K562 (cell line): ENCODE data around the gene FUT8. TPM values are rescaled to one million over a fixed set of nuclear protein-coding genes. Genes with fewer than 3 reads are reported as not detected.

Experiments
- ATAC-seq: fragments of 200-7000 bp; cut with Tn5 transposase; 3 replicates; pipeline ENCODE4 v1.9.1; 2020; ENCODE audit warnings: moderate library complexity
- BruUV-seq: library from RNA; stranded (reverse); fragments of 400-500 nt; replicated peaks from 2 replicates; lab custom pipeline; 2021; lab: Mats Ljungman, UMichigan
- CTCF ChIA-PET: fragments of 300-600 bp; formaldehyde crosslinking; extraction: SDS; loops from one replicate; lab custom pipeline; 2021; ENCODE audit warnings: low intra/inter-chr PET ratio; lab: Yijun Ruan, JAX
- POLR2A ChIA-PET: fragments of 300-600, 350-650 bp; sonication (Branson Sonifier 250); formaldehyde crosslinking; extraction: SDS; loops from one replicate; lab custom pipeline; 2021; ENCODE audit warnings: antibody characterized with exemption, inconsistent platforms; lab: Yijun Ruan, JAX
- DNase-seq, 4 experiments: peaks; one replicate each; pipeline versions ENCODE4 v3.0.0 to v3.0.0-alpha.2; 2011 to 2018; ENCODE audit warnings: low spot score in 3 of 4, mixed read lengths in 3 of 4; ENCODE audit errors: extremely low read depth in 1 of 4
- FAIRE-seq: peaks from 2 replicates; lab custom pipeline; 2011; peaks lifted over from hg19 to GRCh38; lab: Jason Lieb, UNC
- H2AFZ ChIP-seq: 2 replicates; pipeline ENCODE4 v1.6.0; 2011; ENCODE audit warnings: low read depth, low read length, control low read depth, inconsistent platforms
- H3K27ac ChIP-seq: fragments of 200-600 bp; 3 replicates; pipeline ENCODE4 v1.8.0; 2011; ENCODE audit warnings: low read depth, mild to moderate bottlenecking, control low read depth, inconsistent platforms, low read length, moderate library complexity, mixed read lengths; ENCODE audit errors: extremely low read depth
- H3K27me3 ChIP-seq, 2 experiments: fragments of 300-600 bp in 1 of 2; 2 replicates in 1 of 2; 3 replicates in 1 of 2; pipeline versions ENCODE4 v1.6.0 to v1.8.0; 2011; ENCODE audit warnings: inconsistent platforms in 2 of 2, low read length in 2 of 2, mild to moderate bottlenecking in 1 of 2, mixed read lengths in 1 of 2, moderate library complexity in 1 of 2; ENCODE audit not compliant: control insufficient read depth in 2 of 2, insufficient read depth in 2 of 2
- H3K36me3 ChIP-seq: fragments of 300-600 bp; 3 replicates; pipeline ENCODE4 v1.8.0; 2011; ENCODE audit warnings: mild to moderate bottlenecking, low read length, inconsistent platforms; ENCODE audit not compliant: control insufficient read depth, insufficient read depth
- H3K4me1 ChIP-seq, 2 experiments: fragments of 200-600 bp in 1 of 2; replicated peaks in 1 of 2; 2 replicates in 1 of 2; 3 replicates in 1 of 2; pipeline versions ENCODE4 v1.5.1 to v1.8.0; 2011; ENCODE audit warnings: inconsistent platforms in 2 of 2, low read length in 2 of 2, mild to moderate bottlenecking in 1 of 2, mixed read lengths in 1 of 2, moderate library complexity in 1 of 2; ENCODE audit not compliant: control insufficient read depth in 2 of 2, insufficient read depth in 2 of 2
- H3K4me2 ChIP-seq: 2 replicates; pipeline ENCODE4 v1.6.1; 2011; ENCODE audit warnings: low read length, control low read depth, inconsistent platforms, mixed read lengths; ENCODE audit not compliant: insufficient read depth
- H3K4me3 ChIP-seq: fragments of 200-600 bp; sonication (generic), shearing (Covaris generic); 2 replicates; pipeline ENCODE4 v1.5.1; 2016; ENCODE audit warnings: control low read depth, inconsistent platforms
- H3K79me2 ChIP-seq: fragments of 200-600 bp; 3 replicates; pipeline ENCODE4 v1.8.0; 2011; ENCODE audit warnings: low read length, inconsistent platforms; ENCODE audit not compliant: control insufficient read depth, insufficient read depth
- H3K9ac ChIP-seq, 2 experiments: 2 replicates each; pipeline versions ENCODE4 v1.6.0 to v1.6.1; 2011; ENCODE audit warnings: low read depth in 2 of 2, low read length in 2 of 2, control low read depth in 1 of 2, inconsistent platforms in 1 of 2, mild to moderate bottlenecking in 1 of 2, mixed read lengths in 1 of 2; ENCODE audit not compliant: insufficient read depth in 1 of 2
- H3K9me1 ChIP-seq: one replicate; pipeline ENCODE4 v1.6.0; 2011; ENCODE audit warnings: inconsistent platforms, mild to moderate bottlenecking, low read length, moderate library complexity; ENCODE audit not compliant: control insufficient read depth, insufficient read depth
- H3K9me3 ChIP-seq: replicated peaks from 2 replicates; pipeline ENCODE4 v1.5.1; 2011; ENCODE audit warnings: low read depth, low read length, inconsistent platforms; ENCODE audit not compliant: control insufficient read depth, insufficient read depth
- H4K20me1 ChIP-seq: replicated peaks from 2 replicates; pipeline ENCODE4 v1.6.1; 2011; ENCODE audit warnings: low read length, inconsistent platforms, mixed read lengths; ENCODE audit not compliant: control insufficient read depth, insufficient read depth
- ADNP ChIP-seq: fragments of 200-800 bp; sonication (Bioruptor generic); IDR thresholded peaks from 2 replicates; pipeline ENCODE4 v1.6.1; 2016; ENCODE audit warnings: missing genetic modification characterization, missing compliant biosample characterization
- BCL6 ChIP-seq: fragments of 250-450 bp; sonication (Bioruptor Pico); IDR thresholded peaks from 2 replicates; pipeline ENCODE4 v1.4.0; 2020
- CXXC5 ChIP-seq: fragments of 250-450 bp; sonication (Bioruptor Pico); IDR thresholded peaks from 2 replicates; pipeline ENCODE4 v1.8.0; 2022; ENCODE audit warnings: inconsistent platforms, mild to moderate bottlenecking, moderate library complexity
- IFI16 ChIP-seq: fragments of 250-450 bp; sonication (Bioruptor Pico); IDR thresholded peaks from 2 replicates; pipeline ENCODE4 v2.1.2; 2022; ENCODE audit warnings: mild to moderate bottlenecking, inconsistent platforms
- NR3C1 ChIP-seq: sonication (generic); formaldehyde crosslinking; IDR thresholded peaks from 2 replicates; pipeline ENCODE4 v1.8.1; 2022; ENCODE audit warnings: missing genetic modification reagents
- ZNF146 ChIP-seq: IDR thresholded peaks from one replicate; pipeline ENCODE4 v1.6.1; 2018; ENCODE audit warnings: missing compliant biosample characterization; ENCODE audit not compliant: unreplicated experiment
- ZNF175 ChIP-seq: fragments of 200-800 bp; sonication (Bioruptor generic); IDR thresholded peaks from 2 replicates; pipeline ENCODE4 v1.6.1; 2016; ENCODE audit warnings: low read depth, mild to moderate bottlenecking, missing genetic modification characterization, missing compliant biosample characterization
- WGBS: fragments of 100-300 bp; shearing (Covaris generic); methylation state at CpG from one replicate; pipeline ENCODE4 v1.1.6; 2016; ENCODE audit warnings: low coverage, mixed read lengths; ENCODE audit not compliant: insufficient coverage; ENCODE audit errors: missing lambda C conversion rate; 5-methylcytosine and 5-hydroxymethylcytosine counted together
- in situ Hi-C: fragments of 300-500 bp; cut with MboI; formaldehyde crosslinking; loops from 4 replicates; pipeline ENCODE4 v1.15.0; 2018; ENCODE audit warnings: inconsistent platforms, mixed read lengths
- intact Hi-C: fragments of 100-400 bp; cut with micrococcal nuclease; formaldehyde crosslinking; loops from 2 replicates; pipeline ENCODE4 v1.14.2; 2022
- polyA plus RNA-seq, 8 experiments: library from polyadenylated mRNA; depleted of rRNA in 4 of 8; stranded (reverse) in 5 of 8; unstranded in 3 of 8; fragments of >200 nt; fragmentation: Nextera tagmentation in 2 of 8; fragmentation: Illumina TruSeq in 1 of 8; extraction: Ambion mirVana in 2 of 8; extraction: Trizol in 1 of 8; gene quantifications; 2 replicates each; pipeline versions ENCODE4 v1.2.1 to v1.2.3, GENCODE V29; 2011 to 2014; ENCODE audit warnings: inconsistent platforms in 1 of 8, missing spikeins in 1 of 8
- total RNA-seq, 7 experiments: library from RNA; depleted of rRNA in 6 of 7; stranded (reverse); fragments of >200 nt in 6 of 7; fragmentation: Illumina TruSeq in 2 of 7; extraction: Trizol in 2 of 7; gene quantifications; 2 replicates each; pipeline versions ENCODE4 v1.2.1 to v1.2.3, GENCODE V29; 2011 to 2021; ENCODE audit warnings: low replicate concordance in 1 of 7
- TF ChIP-seq, protein P1 (sequence below): IDR thresholded peaks from 3 replicates; pipeline ENCODE4 v1.6.1; 2011; ENCODE audit warnings: borderline replicate concordance, mild to moderate bottlenecking, moderate library complexity; ENCODE audit not compliant: insufficient read length; ENCODE audit errors: extremely low read depth

FUT8 gene
- total and polyA plus RNA-seq, 9 of the 15 experiments (the other 6 are each of a cell fraction or from before 2014, with no cell fraction given) = 4.1 to 15.2 (median 7.8) TPM

DNA sequence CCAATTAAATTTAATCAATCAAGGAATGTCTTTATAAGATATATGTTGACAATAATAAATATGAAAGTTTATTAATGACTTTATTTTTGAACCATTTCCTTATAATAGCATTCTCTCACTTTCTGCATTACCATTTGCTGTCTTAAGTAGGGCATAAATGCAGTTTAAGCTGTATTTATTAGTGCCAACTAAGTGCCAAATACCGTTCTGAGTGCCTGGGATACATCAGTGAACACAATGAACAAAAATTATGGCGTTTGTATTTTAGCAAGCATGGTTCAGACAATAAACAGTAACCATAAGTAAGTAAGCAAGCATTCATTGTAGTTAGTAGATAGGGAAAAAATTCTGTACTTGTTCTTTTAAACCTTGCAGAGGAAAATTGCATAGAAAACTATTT lies 145.8 kb downstream of the FUT8 start:
- WGBS = 46% methylated on average over 2 of the region's 2 CpGs
- in situ Hi-C loops = no loop called here

More for the DNA sequence above, 145.8 kb downstream of the FUT8 start:
- TF ChIP-seq IFI16 (CRISPR knock-in tag) (no peak), BCL6 (no peak), NR3C1 (CRISPR knock-in tag) (no peak), ZNF175 (CRISPR knock-in tag) (no peak), CXXC5 (CRISPR knock-in tag) (no peak), ADNP (tag) (no peak), ZNF146 (CRISPR knock-in tag) (no peak)
- TF ChIP-seq, protein P1, sequence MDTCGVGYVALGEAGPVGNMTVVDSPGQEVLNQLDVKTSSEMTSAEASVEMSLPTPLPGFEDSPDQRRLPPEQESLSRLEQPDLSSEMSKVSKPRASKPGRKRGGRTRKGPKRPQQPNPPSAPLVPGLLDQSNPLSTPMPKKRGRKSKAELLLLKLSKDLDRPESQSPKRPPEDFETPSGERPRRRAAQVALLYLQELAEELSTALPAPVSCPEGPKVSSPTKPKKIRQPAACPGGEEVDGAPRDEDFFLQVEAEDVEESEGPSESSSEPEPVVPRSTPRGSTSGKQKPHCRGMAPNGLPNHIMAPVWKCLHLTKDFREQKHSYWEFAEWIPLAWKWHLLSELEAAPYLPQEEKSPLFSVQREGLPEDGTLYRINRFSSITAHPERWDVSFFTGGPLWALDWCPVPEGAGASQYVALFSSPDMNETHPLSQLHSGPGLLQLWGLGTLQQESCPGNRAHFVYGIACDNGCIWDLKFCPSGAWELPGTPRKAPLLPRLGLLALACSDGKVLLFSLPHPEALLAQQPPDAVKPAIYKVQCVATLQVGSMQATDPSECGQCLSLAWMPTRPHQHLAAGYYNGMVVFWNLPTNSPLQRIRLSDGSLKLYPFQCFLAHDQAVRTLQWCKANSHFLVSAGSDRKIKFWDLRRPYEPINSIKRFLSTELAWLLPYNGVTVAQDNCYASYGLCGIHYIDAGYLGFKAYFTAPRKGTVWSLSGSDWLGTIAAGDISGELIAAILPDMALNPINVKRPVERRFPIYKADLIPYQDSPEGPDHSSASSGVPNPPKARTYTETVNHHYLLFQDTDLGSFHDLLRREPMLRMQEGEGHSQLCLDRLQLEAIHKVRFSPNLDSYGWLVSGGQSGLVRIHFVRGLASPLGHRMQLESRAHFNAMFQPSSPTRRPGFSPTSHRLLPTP = no peak
- TF ChIP-seq, all 486 proteins: peak for 0
- ChIA-PET CTCF (no interaction called here), POLR2A (no interaction called here)
- Histone ChIP-seq H3K27ac (no peak overlapping the region), H3K36me3 (no peaks in the 10 kb centered on the region), H4K20me1 (no peaks in the 10 kb centered on the region), H3K9ac (no peak overlapping the region), H3K4me3 (no peak overlapping the region), H2AFZ (no peak overlapping the region), H3K9me1 (no peaks in the 10 kb centered on the region), H3K79me2 (no peaks in the 10 kb centered on the region), H3K4me2 (no peak overlapping the region), H3K4me1 (no peaks in the 10 kb centered on the region), H3K9me3 (no peaks in the 10 kb centered on the region), H3K27me3 (no peaks in the 10 kb centered on the region)
- no TSS peak for BruUV-seq
- DNase-seq (no peak), FAIRE-seq (no peak), ATAC-seq (no peak)
- intact Hi-C loops = no loop called here
